Measurements from ENCODE around the gene FRMD8. TPM values are rescaled to one million over a fixed set of nuclear protein-coding genes. Genes with fewer than 3 reads are reported as not detected.

Gene FRMD8
- total and polyA plus RNA-seq, 2 of the 8 experiments (the other 6 are each of a cell fraction or from before 2014, with no cell fraction given): 15.0 to 19.2 TPM

- no peak overlapping the region for H4K5ac ChIP-seq (ENCODE audit: insufficient read length, low read depth, low read length)
- H3K4ac ChIP-seq (replicated peaks; ENCODE audit: insufficient read length, low read depth, low read length): no peak overlapping the region
- H3K79me2 ChIP-seq (ENCODE audit: control insufficient read depth in 1 of 2, insufficient read depth in 2 of 2, low read length in 2 of 2): peaks cover 3 to 35% of the 10 kb centered on the region in 2 experiments
- H2BK5ac ChIP-seq (ENCODE audit: low read depth, low read length): no peak overlapping the region
- H3K9me3 ChIP-seq (ENCODE audit: insufficient read depth in 2 of 2, low read depth in 1 of 2, low read length in 1 of 2): no peaks in the 10 kb centered on the region
- POLR2A ChIA-PET (ENCODE audit: partially characterized antibody): interaction anchor here (0.9 to 20.8 kb wide), 31 partner anchors 9 to 210 kb away, joined by 3 to 826 read pairs (median 5); partner anchors contain the start of genes MALAT1 and SCYL1
- H4K20me1 ChIP-seq (replicated peaks in 1 of 2; ENCODE audit: control insufficient read depth in 1 of 2, insufficient read depth in 2 of 2, low read length in 2 of 2): peaks cover 7 to 13% of the 10 kb centered on the region in 2 experiments
- 88% methylated on average over 18 of the region's 19 CpGs; no CpG with 5 or more reads in 1 of the 2 experiments for WGBS, 2 experiments (ENCODE audit: extremely low coverage in 1 of 2, insufficient coverage in 1 of 2, insufficient read length in 1 of 2, insufficient replicate concordance in 2 of 2, low coverage in 1 of 2, low lambda C conversion rate in 2 of 2, missing lambda C conversion rate in 1 of 2)
- H3K9ac ChIP-seq (replicated peaks in 1 of 4; ENCODE audit: extremely low read depth in 1 of 4, low read depth in 3 of 4, low read length in 3 of 4): no peak overlapping the region
- H3K4me2 ChIP-seq (ENCODE audit: insufficient read depth in 1 of 2, low read depth in 2 of 2, low read length in 2 of 2): peak overlapping the region; percentile 62 to 85
- H3K36me3 ChIP-seq (ENCODE audit: control insufficient read depth in 2 of 4, insufficient read depth in 4 of 4, low read length in 3 of 4): no peaks in the 10 kb centered on the region
- H4K8ac ChIP-seq (ENCODE audit: extremely low read depth, insufficient read depth, low read length): no peak overlapping the region
- H3K79me1 ChIP-seq (ENCODE audit: low read depth, low read length): peaks cover 11% of the 10 kb centered on the region; the same call in 1 of the 2 replicates
- H3K56ac ChIP-seq (replicated peaks; ENCODE audit: insufficient read length, low read depth, low read length): no peak overlapping the region
- H2BK12ac ChIP-seq (ENCODE audit: low read depth, low read length): peak overlapping the region; percentile 40; the same call in 1 of the 2 replicates
- H2BK15ac ChIP-seq (ENCODE audit: low read length): no peak overlapping the region
- no peak overlapping the region for H4K91ac ChIP-seq (replicated peaks; ENCODE audit: insufficient read length, low read length)
- no peaks in the 10 kb centered on the region for H3K27me3 ChIP-seq (replicated peaks in 1 of 4; ENCODE audit: control insufficient read depth in 3 of 4, extremely low read depth in 1 of 4, insufficient read depth in 3 of 4, low read length in 3 of 4)
- CTCF ChIA-PET (ENCODE audit: partially characterized antibody): interaction anchor here (0.5 to 22.8 kb wide), 19 partner anchors 8 to 470 kb away, joined by 3 to 430 read pairs (median 3); no protein-coding TSS in a partner anchor
- H2BK20ac ChIP-seq (ENCODE audit: low read length): no peak overlapping the region
- FAIRE-seq: no peak
- peaks cover 30 to 66% (median 39%) of the 10 kb centered on the region in 4 experiments for H3K4me1 ChIP-seq (replicated peaks in 1 of 4; ENCODE audit: control insufficient read depth in 3 of 4, insufficient read depth in 4 of 4, low read length in 3 of 4)
- H3K23me2 ChIP-seq (ENCODE audit: low read depth, low read length): peaks cover 18% of the 10 kb centered on the region; the same call in 1 of the 2 replicates
- peak overlapping the region in 2 of 4 experiments; percentile 11 to 70; a peak in 5 of 8 replicates for H3K4me3 ChIP-seq (ENCODE audit: extremely low read depth in 1 of 4, insufficient read depth in 2 of 4, low read depth in 3 of 4, low read length in 4 of 4)
- H3K18ac ChIP-seq (ENCODE audit: extremely low read depth, low read length): no peak overlapping the region
- H2AK5ac ChIP-seq (ENCODE audit: low read depth, low read length): 0 out of 2 replicates have a peak overlapping the region, but pooled peaks have one; percentile 60
- H2AFZ ChIP-seq (ENCODE audit: low read length): no peak overlapping the region
- no peak overlapping the region for H3K14ac ChIP-seq (ENCODE audit: insufficient read length)
- H3K27ac ChIP-seq (ENCODE audit: low read depth, low read length): no peak overlapping the region
- no peak for DNase-seq (ENCODE audit: low read depth in 1 of 2, low spot score in 2 of 2)
- H3K23ac ChIP-seq (ENCODE audit: insufficient read length): no peak overlapping the region
- H2BK120ac ChIP-seq (replicated peaks; ENCODE audit: low read depth, low read length): no peak overlapping the region
- TF ChIP-seq BCL11A (IDR thresholded peaks at IDR 0.05; ENCODE audit: low read depth in 2 of 2, low read length in 2 of 2): no peak
- no peak for TF ChIP-seq POLR2AphosphoS5 (IDR thresholded peaks at IDR 0.05; ENCODE audit: low read depth, low read length)
- no peak for TF ChIP-seq HDAC2 (IDR thresholded peaks at IDR 0.05; ENCODE audit: borderline replicate concordance in 1 of 2, low read depth in 2 of 2, low read length in 2 of 2)
- no peak for TF ChIP-seq CEBPB (IDR thresholded peaks at IDR 0.05; ENCODE audit: low read depth, low read length)
- no peak for TF ChIP-seq ZNF274 (IDR thresholded peaks at IDR 0.05; ENCODE audit: borderline replicate concordance, extremely low read depth, low read length)
- TF ChIP-seq RFX5 (IDR thresholded peaks at IDR 0.05; ENCODE audit: borderline replicate concordance, low read depth, low read length): no peak
- no peak for TF ChIP-seq POU5F1 (IDR thresholded peaks at IDR 0.05; ENCODE audit: low read depth, low read length)
- TF ChIP-seq TAF1 (IDR thresholded peaks at IDR 0.05; ENCODE audit: low read depth, low read length): no peak
- no peak for TF ChIP-seq POLR2A (IDR thresholded peaks at IDR 0.05; ENCODE audit: control extremely low read depth in 1 of 2, low read depth in 2 of 2, low read length in 2 of 2)
- TF ChIP-seq KDM1A (IDR thresholded peaks at IDR 0.05; ENCODE audit: borderline replicate concordance, low read length): no peak
Measured at GRCh38 chr11:65423516-65424204, 37.2 kb downstream of the FRMD8 start.

All from H1 (cell line).